HepG2 (cell line): ENCODE data around the gene FKBP5. TPM values are rescaled to one million over a fixed set of nuclear protein-coding genes. Genes with fewer than 3 reads are reported as not detected.

Experiments
- ATAC-seq: fragments of 200-7000 bp; cut with Tn5 transposase; 3 replicates; pipeline ENCODE4 v1.9.1; 2020; ENCODE audit warnings: mild to moderate bottlenecking, moderate library complexity
- BruUV-seq: library from RNA; stranded (reverse); fragments of 400-500 nt; replicated peaks from 2 replicates; lab custom pipeline; 2021; lab: Mats Ljungman, UMichigan
- CTCF ChIA-PET: fragments of 300-600 bp; formaldehyde crosslinking; extraction: SDS; loops from one replicate; lab custom pipeline; 2021; ENCODE audit warnings: low total read pairs, inconsistent platforms, low intra/inter-chr PET ratio; lab: Yijun Ruan, JAX
- POLR2A ChIA-PET: fragments of 350-600 bp; sonication (Branson Sonifier 250); formaldehyde crosslinking; loops from one replicate; lab custom pipeline; 2020; ENCODE audit warnings: antibody characterized with exemption, inconsistent platforms; lab: Yijun Ruan, JAX
- DNase-seq: peaks from one replicate; pipeline ENCODE4 v3.0.0-alpha.2; 2015; ENCODE audit warnings: low spot score
- FAIRE-seq: peaks from 3 replicates; lab custom pipeline; 2011; peaks lifted over from hg19 to GRCh38; lab: Jason Lieb, UNC
- H2AFZ ChIP-seq: one replicate; pipeline ENCODE4 v1.6.1; 2011; ENCODE audit warnings: low read length, inconsistent platforms
- H3K27ac ChIP-seq: fragments of 300-600 bp; 3 replicates; pipeline ENCODE4 v1.8.0; 2011; ENCODE audit warnings: mixed run types, mild to moderate bottlenecking, mixed read lengths, low read length, inconsistent platforms; ENCODE audit not compliant: insufficient read depth; ENCODE audit errors: extremely low read length
- H3K27me3 ChIP-seq, 2 experiments: fragments of 200-600 bp in 1 of 2; 2 replicates in 1 of 2; 3 replicates in 1 of 2; pipeline versions ENCODE4 v1.6.0 to v1.8.0; 2011; ENCODE audit warnings: low read length in 2 of 2, mild to moderate bottlenecking in 2 of 2, moderate library complexity in 2 of 2, inconsistent platforms in 1 of 2; ENCODE audit not compliant: insufficient read depth in 2 of 2, control insufficient read depth in 1 of 2
- H3K36me3 ChIP-seq, 2 experiments: fragments of 200-600 bp in 1 of 2; replicated peaks in 1 of 2; 2 replicates in 1 of 2; 3 replicates in 1 of 2; pipeline versions ENCODE4 v1.5.1 to v1.8.0; 2011; ENCODE audit warnings: low read length in 2 of 2, inconsistent platforms in 1 of 2; ENCODE audit not compliant: insufficient read depth in 2 of 2, control insufficient read depth in 1 of 2
- H3K4me1 ChIP-seq: 2 replicates; pipeline ENCODE4 v1.5.1; 2012; ENCODE audit warnings: low read length, inconsistent platforms; ENCODE audit not compliant: insufficient read depth
- H3K4me2 ChIP-seq: 2 replicates; pipeline ENCODE4 v1.6.0; 2011; ENCODE audit warnings: low read depth, low read length, inconsistent platforms
- H3K4me3 ChIP-seq, 3 experiments: fragments of 200-600 bp in 1 of 3; sonication (generic), shearing (Covaris generic) in 1 of 3; replicated peaks in 1 of 3; 2 replicates each; pipeline ENCODE4 v1.5.1; 2011 to 2016; ENCODE audit warnings: low read length in 3 of 3, inconsistent platforms in 2 of 3, low read depth in 2 of 3, mild to moderate bottlenecking in 2 of 3, control low read depth in 1 of 3, mixed read lengths in 1 of 3; ENCODE audit not compliant: insufficient read depth in 1 of 3
- H3K79me2 ChIP-seq: one replicate; pipeline ENCODE4 v1.6.1; 2011; ENCODE audit warnings: low read length, inconsistent platforms; ENCODE audit not compliant: insufficient read depth
- H3K9ac ChIP-seq: 2 replicates; pipeline ENCODE4 v1.6.0; 2011; ENCODE audit warnings: mild to moderate bottlenecking, low read depth, low read length, inconsistent platforms; ENCODE audit not compliant: insufficient read depth
- H3K9me3 ChIP-seq: 2 replicates; pipeline ENCODE4 v1.5.1; 2012; ENCODE audit warnings: mild to moderate bottlenecking, low read length
- H4K20me1 ChIP-seq: 2 replicates; pipeline ENCODE4 v1.6.0; 2011; ENCODE audit warnings: inconsistent platforms, mild to moderate bottlenecking, low read length, moderate library complexity; ENCODE audit not compliant: insufficient read depth
- EP300 ChIP-seq, 3 experiments: sonication (generic) in 1 of 3; formaldehyde crosslinking in 1 of 3; IDR thresholded peaks; 2 replicates each; pipeline versions ENCODE4 v1.5.1 to v1.6.1; 2011 to 2020; ENCODE audit warnings: low read depth in 2 of 3, low read length in 2 of 3, borderline replicate concordance in 1 of 3, improper control_type of control experiment in 1 of 3, mild to moderate bottlenecking in 1 of 3, missing genetic modification reagents in 1 of 3, moderate library complexity in 1 of 3
- MTA1 ChIP-seq: sonication (generic); formaldehyde crosslinking; IDR thresholded peaks from 2 replicates; pipeline ENCODE4 v1.4.0; 2020; ENCODE audit warnings: missing genetic modification reagents, mild to moderate bottlenecking, borderline replicate concordance
- RBAK ChIP-seq: sonication (generic); formaldehyde crosslinking; IDR thresholded peaks from 2 replicates; pipeline ENCODE4 v1.5.1; 2020; ENCODE audit warnings: mild to moderate bottlenecking, missing genetic modification reagents
- SMYD3 ChIP-seq: sonication (generic); formaldehyde crosslinking; IDR thresholded peaks from 2 replicates; pipeline ENCODE4 v1.8.1; 2023; ENCODE audit warnings: mild to moderate bottlenecking, missing genetic modification reagents
- YEATS2 ChIP-seq: sonication (generic); formaldehyde crosslinking; IDR thresholded peaks from 2 replicates; pipeline ENCODE4 v1.4.0; 2020; ENCODE audit warnings: missing genetic modification reagents, borderline replicate concordance
- ZBTB8A ChIP-seq: sonication (generic); formaldehyde crosslinking; IDR thresholded peaks from 2 replicates; pipeline ENCODE4 v1.4.0; 2020; ENCODE audit warnings: mild to moderate bottlenecking, low read depth, missing genetic modification reagents, borderline replicate concordance
- ZFP90 ChIP-seq: sonication (generic); formaldehyde crosslinking; IDR thresholded peaks from 2 replicates; pipeline ENCODE4 v1.8.0; 2022; ENCODE audit warnings: missing genetic modification reagents, mild to moderate bottlenecking, inconsistent platforms, borderline replicate concordance
- ZNF235 ChIP-seq: sonication (generic); formaldehyde crosslinking; IDR thresholded peaks from 2 replicates; pipeline ENCODE4 v1.8.1; 2023; ENCODE audit warnings: mild to moderate bottlenecking, missing genetic modification reagents, borderline replicate concordance
- ZNF607 ChIP-seq: sonication (generic); formaldehyde crosslinking; IDR thresholded peaks from 2 replicates; pipeline ENCODE4 v1.5.1; 2020; ENCODE audit warnings: missing genetic modification reagents, mild to moderate bottlenecking, borderline replicate concordance
- ZSCAN30 ChIP-seq: sonication (generic); formaldehyde crosslinking; IDR thresholded peaks from 2 replicates; pipeline ENCODE4 v1.5.0; 2020; ENCODE audit warnings: mild to moderate bottlenecking, missing genetic modification reagents
- WGBS: methylation state at CpG from one replicate; pipeline ENCODE4 v1.1.6; 2017; ENCODE audit warnings: low lambda C conversion rate; 5-methylcytosine and 5-hydroxymethylcytosine counted together
- in situ Hi-C: cut with HindIII; loops from 2 replicates; pipeline ENCODE4 v1.10.0; 2017; ENCODE audit warnings: low pct_unique_long_range_greater_than_20kb; ENCODE audit not compliant: extremely low pct_ligation_motif_present
- intact Hi-C: fragments of 100-400 bp; cut with micrococcal nuclease; formaldehyde crosslinking; loops from one replicate; pipeline ENCODE4 v1.10.0; 2022; ENCODE audit not compliant: unreplicated experiment
- polyA plus RNA-seq, 8 experiments: library from polyadenylated mRNA; depleted of rRNA in 3 of 8; stranded (reverse) in 7 of 8; unstranded in 1 of 8; fragments of >200 nt; fragmentation: Illumina TruSeq in 4 of 8; extraction: Trizol in 4 of 8; gene quantifications; 2 replicates each; pipeline versions ENCODE4 v1.2.1 to v1.2.3, GENCODE V29; 2011 to 2016; ENCODE audit warnings: low read depth in 4 of 8, missing spikeins in 1 of 8, mixed read lengths in 1 of 8; ENCODE audit not compliant: insufficient read depth in 1 of 8
- total RNA-seq, 5 experiments: library from RNA; depleted of rRNA; stranded (reverse); fragments of >200 nt; fragmentation: Illumina TruSeq; extraction: Trizol; gene quantifications; 2 replicates each; pipeline ENCODE4 v1.2.3, GENCODE V29; 2016; ENCODE audit warnings: low read depth in 1 of 5
- TF ChIP-seq, protein P1 (sequence below): fragments of 450-650 bp; IDR thresholded peaks from 2 replicates; pipeline ENCODE4 v1.6.1; 2017
- TF ChIP-seq, protein P2 (sequence below): sonication (generic); formaldehyde crosslinking; IDR thresholded peaks from 2 replicates; pipeline ENCODE4 v1.4.0; 2020; ENCODE audit warnings: missing genetic modification reagents
- TF ChIP-seq, protein P3 (sequence below): sonication (generic); formaldehyde crosslinking; IDR thresholded peaks from 2 replicates; pipeline ENCODE4 v1.4.0; 2020; ENCODE audit warnings: missing genetic modification reagents
- TF ChIP-seq, protein P4 (sequence below): sonication (generic); formaldehyde crosslinking; IDR thresholded peaks from 2 replicates; pipeline ENCODE4 v1.4.0; 2020; ENCODE audit warnings: mild to moderate bottlenecking, low read depth, missing genetic modification reagents

Gene FKBP5
- total and polyA plus RNA-seq, 2 of the 13 experiments (the other 11 are each of a cell fraction or from before 2014, with no cell fraction given): 8.0 to 17.4 TPM

DNA sequence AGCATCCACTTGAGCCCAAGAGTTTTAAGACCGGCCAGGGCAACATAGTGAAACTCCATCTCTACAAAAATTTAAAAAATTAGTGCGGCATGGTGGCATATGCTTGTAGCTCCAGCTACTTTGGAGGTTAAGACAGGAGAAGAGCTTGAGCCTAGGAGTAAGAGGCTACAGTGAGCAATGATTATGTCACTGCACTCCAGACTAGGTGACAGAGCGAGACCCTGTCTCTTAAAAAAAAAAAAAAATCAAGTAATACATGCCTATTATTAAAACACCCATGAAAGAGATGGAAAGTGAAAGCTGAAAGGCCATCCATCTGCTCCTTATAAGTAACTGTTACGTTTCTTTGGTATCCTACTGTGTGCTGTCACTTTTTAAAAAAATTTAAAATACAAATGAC lies 66.4 kb downstream of the FKBP5 start (continued):
- TF ChIP-seq ZNF235 (CRISPR knock-in tag) (no peak), EP300 (IDR thresholded peaks at IDR 0.05; ENCODE audit: low read depth in 2 of 2, low read length in 2 of 2) (no peak), EP300 (CRISPR knock-in tag; IDR thresholded peaks at IDR 0.05; ENCODE audit: borderline replicate concordance) (no peak), YEATS2 (CRISPR knock-in tag) (no peak), RBAK (CRISPR knock-in tag) (no peak)
- TF ChIP-seq, protein P1, sequence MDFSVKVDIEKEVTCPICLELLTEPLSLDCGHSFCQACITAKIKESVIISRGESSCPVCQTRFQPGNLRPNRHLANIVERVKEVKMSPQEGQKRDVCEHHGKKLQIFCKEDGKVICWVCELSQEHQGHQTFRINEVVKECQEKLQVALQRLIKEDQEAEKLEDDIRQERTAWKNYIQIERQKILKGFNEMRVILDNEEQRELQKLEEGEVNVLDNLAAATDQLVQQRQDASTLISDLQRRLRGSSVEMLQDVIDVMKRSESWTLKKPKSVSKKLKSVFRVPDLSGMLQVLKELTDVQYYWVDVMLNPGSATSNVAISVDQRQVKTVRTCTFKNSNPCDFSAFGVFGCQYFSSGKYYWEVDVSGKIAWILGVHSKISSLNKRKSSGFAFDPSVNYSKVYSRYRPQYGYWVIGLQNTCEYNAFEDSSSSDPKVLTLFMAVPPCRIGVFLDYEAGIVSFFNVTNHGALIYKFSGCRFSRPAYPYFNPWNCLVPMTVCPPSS: no peak

DNA sequence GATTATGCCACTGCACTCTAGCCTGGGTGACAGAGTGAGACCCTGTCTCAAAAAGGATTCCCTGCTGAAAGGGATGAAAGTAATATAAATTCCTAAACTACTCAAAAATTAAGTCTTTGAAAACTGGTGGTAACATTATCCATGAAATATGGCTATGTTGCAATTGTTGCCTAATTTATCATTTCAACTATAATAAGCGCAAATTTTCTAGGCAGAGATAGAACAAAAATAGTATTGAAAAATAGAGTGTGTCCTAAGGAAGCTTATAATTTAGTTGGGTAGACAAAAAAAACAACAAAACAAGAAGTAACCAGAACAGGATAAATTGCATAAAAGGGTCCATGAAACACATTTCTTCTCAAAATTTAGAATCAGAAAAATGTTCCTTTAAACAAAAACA lies 68.0 kb downstream of the FKBP5 start:
- Histone ChIP-seq H3K27ac (no peak overlapping the region), H3K4me2 (no peak overlapping the region), H3K4me1 (peaks cover 13% of the 10 kb centered on the region), H3K27me3 (no peaks in the 10 kb centered on the region), H3K9me3 (no peaks in the 10 kb centered on the region), H3K4me3 (no peak overlapping the region), H2AFZ (no peak overlapping the region), H4K20me1 (no peaks in the 10 kb centered on the region), H3K36me3 (peaks cover 6 to 20% of the 10 kb centered on the region in 2 experiments), H3K79me2 (no peaks in the 10 kb centered on the region), H3K9ac (no peak overlapping the region)
- BruUV-seq: no TSS peak
- DNase-seq: no peak
- in situ Hi-C loops: no loop called here
- WGBS: 95% methylated on average over 1 of the region's 1 CpG
- no peak for ATAC-seq
- intact Hi-C loops: no loop called here
- no peak for FAIRE-seq
- ChIA-PET POLR2A (interaction anchor here (1.1 kb wide), 1 partner anchor 19 kb away, joined by 4 read pairs; no protein-coding TSS in a partner anchor), CTCF (no interaction called here)
- TF ChIP-seq ZNF607 (no peak), SMYD3 (CRISPR knock-in tag) (no peak), ZBTB8A (CRISPR knock-in tag) (no peak), ZSCAN30 (no peak), MTA1 (no peak), ZFP90 (CRISPR knock-in tag) (no peak)
- TF ChIP-seq, protein P2, sequence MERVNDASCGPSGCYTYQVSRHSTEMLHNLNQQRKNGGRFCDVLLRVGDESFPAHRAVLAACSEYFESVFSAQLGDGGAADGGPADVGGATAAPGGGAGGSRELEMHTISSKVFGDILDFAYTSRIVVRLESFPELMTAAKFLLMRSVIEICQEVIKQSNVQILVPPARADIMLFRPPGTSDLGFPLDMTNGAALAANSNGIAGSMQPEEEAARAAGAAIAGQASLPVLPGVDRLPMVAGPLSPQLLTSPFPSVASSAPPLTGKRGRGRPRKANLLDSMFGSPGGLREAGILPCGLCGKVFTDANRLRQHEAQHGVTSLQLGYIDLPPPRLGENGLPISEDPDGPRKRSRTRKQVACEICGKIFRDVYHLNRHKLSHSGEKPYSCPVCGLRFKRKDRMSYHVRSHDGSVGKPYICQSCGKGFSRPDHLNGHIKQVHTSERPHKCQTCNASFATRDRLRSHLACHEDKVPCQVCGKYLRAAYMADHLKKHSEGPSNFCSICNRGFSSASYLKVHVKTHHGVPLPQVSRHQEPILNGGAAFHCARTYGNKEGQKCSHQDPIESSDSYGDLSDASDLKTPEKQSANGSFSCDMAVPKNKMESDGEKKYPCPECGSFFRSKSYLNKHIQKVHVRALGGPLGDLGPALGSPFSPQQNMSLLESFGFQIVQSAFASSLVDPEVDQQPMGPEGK (CRISPR knock-in tag): no peak
- TF ChIP-seq, protein P3, sequence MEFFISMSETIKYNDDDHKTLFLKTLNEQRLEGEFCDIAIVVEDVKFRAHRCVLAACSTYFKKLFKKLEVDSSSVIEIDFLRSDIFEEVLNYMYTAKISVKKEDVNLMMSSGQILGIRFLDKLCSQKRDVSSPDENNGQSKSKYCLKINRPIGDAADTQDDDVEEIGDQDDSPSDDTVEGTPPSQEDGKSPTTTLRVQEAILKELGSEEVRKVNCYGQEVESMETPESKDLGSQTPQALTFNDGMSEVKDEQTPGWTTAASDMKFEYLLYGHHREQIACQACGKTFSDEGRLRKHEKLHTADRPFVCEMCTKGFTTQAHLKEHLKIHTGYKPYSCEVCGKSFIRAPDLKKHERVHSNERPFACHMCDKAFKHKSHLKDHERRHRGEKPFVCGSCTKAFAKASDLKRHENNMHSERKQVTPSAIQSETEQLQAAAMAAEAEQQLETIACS (CRISPR knock-in tag): no peak
- TF ChIP-seq, protein P1: no peak
- TF ChIP-seq, protein P4, sequence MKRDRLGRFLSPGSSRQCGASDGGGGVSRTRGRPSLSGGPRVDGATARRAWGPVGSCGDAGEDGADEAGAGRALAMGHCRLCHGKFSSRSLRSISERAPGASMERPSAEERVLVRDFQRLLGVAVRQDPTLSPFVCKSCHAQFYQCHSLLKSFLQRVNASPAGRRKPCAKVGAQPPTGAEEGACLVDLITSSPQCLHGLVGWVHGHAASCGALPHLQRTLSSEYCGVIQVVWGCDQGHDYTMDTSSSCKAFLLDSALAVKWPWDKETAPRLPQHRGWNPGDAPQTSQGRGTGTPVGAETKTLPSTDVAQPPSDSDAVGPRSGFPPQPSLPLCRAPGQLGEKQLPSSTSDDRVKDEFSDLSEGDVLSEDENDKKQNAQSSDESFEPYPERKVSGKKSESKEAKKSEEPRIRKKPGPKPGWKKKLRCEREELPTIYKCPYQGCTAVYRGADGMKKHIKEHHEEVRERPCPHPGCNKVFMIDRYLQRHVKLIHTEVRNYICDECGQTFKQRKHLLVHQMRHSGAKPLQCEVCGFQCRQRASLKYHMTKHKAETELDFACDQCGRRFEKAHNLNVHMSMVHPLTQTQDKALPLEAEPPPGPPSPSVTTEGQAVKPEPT (CRISPR knock-in tag): no peak
